GM21737 (cell line): ENCODE measurements around the gene IFIH1.

Experiments used
- ATAC-seq: cut with Tn5 transposase; IDR thresholded peaks from one replicate; pipeline ENCODE4 v1.9.1; 2021; ENCODE audit warnings: mild to moderate bottlenecking, moderate library complexity; ENCODE audit not compliant: unreplicated experiment

Gene IFIH1

DNA sequence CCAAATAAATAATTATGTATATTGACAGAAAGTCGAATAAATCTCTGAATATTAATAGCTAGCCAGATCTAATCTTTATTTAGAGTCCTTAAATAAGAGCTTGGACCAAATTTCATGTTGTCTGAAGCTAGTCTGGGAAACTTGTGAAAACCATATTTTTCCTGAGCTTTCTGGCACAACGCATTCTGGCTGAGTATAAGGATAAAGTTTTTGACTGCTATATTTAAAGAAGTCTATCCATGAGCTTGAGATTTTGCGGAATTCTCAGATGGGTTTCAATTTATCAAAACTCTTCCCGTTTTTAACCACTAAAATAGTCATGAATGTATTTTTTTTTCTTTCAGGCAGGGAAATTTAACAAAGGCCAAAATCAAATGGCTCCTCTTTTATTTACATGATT, 99.1 kb downstream of the IFIH1 start:
- no peak for ATAC-seq

DNA sequence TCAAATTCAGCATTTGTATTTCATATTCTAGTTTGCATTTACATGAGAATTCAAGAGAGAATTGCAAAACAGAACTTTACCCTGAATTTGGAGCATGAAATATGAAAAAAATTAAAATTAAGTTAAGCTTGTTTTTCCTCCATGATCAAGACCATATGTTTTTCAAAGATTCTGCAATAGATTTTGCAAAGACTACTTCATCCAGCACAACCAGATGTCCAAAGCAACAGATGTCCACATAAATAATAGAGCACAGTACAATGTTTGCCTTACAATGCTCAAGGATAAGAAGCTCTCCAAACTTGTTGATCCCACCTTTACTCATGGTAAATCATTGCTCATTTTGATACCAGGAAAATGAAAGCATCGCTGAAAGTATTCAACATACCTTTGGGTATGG, 100.9 kb downstream of the IFIH1 start:
- no peak for ATAC-seq
